ENCODE data around the gene TPST1. TPM values are rescaled to one million over a fixed set of nuclear protein-coding genes. Genes with fewer than 3 reads are reported as not detected.
"Not testable (repeated sequence)": the region's sequence is repeated elsewhere in the genome, so short reads cannot be mapped to it uniquely, and the experiment has no call there.

The TPST1 gene
- total RNA-seq, 1 donor from 2014 or later: 21.9 TPM

GRCh38 chr7:66216687-66217086, 11.6 kb downstream of the TPST1 start:
- Histone ChIP-seq H3K36me3 (no peaks in the 10 kb centered on the region), H3K27me3 (no peaks in the 10 kb centered on the region), H3K4me3 (no peak overlapping the region), H3K9me3 (no peaks in the 10 kb centered on the region), H3K4me1 (no peaks in the 10 kb centered on the region), H3K27ac (no peak overlapping the region)
- DNase-seq (ENCODE audit: low spot score in 2 of 2): no peak
- intact Hi-C loops (cut with DNase I): loop anchor here (10.0 kb wide), 1 partner anchor 128 kb away; no protein-coding TSS in a partner anchor
- no peak for TF ChIP-seq CTCF (IDR thresholded peaks at IDR 0.05)

GRCh38 chr7:66219805-66220204, 14.7 kb downstream of the TPST1 start:
- H3K36me3 ChIP-seq: no peaks in the 10 kb centered on the region
- no peak overlapping the region for H3K27ac ChIP-seq
- H3K9me3 ChIP-seq: no peaks in the 10 kb centered on the region
- no peak for DNase-seq (ENCODE audit: low spot score in 2 of 2)
- no peaks in the 10 kb centered on the region for H3K27me3 ChIP-seq
- no peak for TF ChIP-seq CTCF (IDR thresholded peaks at IDR 0.05)
- H3K4me3 ChIP-seq: no peak overlapping the region
- peaks cover 0 to 7% of the 10 kb centered on the region in 2 donors for H3K4me1 ChIP-seq
- intact Hi-C loops (cut with DNase I): loop anchor here (10.0 kb wide), 1 partner anchor 125 kb away; no protein-coding TSS in a partner anchor

- intact Hi-C loops (cut with DNase I): no loop called here
- Histone ChIP-seq H3K4me3 (no peak overlapping the region), H3K9me3 (no peaks in the 10 kb centered on the region), H3K36me3 (no peaks in the 10 kb centered on the region), H3K4me1 (peaks cover 0 to 7% of the 10 kb centered on the region in 2 donors), H3K27ac (no peak overlapping the region), H3K27me3 (no peaks in the 10 kb centered on the region)
- no peak for DNase-seq (ENCODE audit: low spot score in 2 of 2)
- TF ChIP-seq CTCF (IDR thresholded peaks at IDR 0.05): no peak
Observed at GRCh38 chr7:66221442-66221841, 16.3 kb downstream of the TPST1 start.

GRCh38 chr7:66227808-66228207, 22.7 kb downstream of the TPST1 start:
- Histone ChIP-seq H3K4me1 (peaks cover 0 to 7% of the 10 kb centered on the region in 2 donors), H3K9me3 (peaks cover 0 to 6% of the 10 kb centered on the region in 2 donors), H3K27ac (no peak overlapping the region), H3K36me3 (no peaks in the 10 kb centered on the region), H3K4me3 (no peak overlapping the region), H3K27me3 (no peaks in the 10 kb centered on the region)
- DNase-seq (ENCODE audit: low spot score in 2 of 2): no peak
- intact Hi-C loops (cut with DNase I): no loop called here
- no peak for TF ChIP-seq CTCF (IDR thresholded peaks at IDR 0.05)

- H3K4me1 ChIP-seq; H3K27me3 ChIP-seq; H3K9me3 ChIP-seq; intact Hi-C loops (cut with DNase I); H3K4me3 ChIP-seq; H3K27ac ChIP-seq; DNase-seq (ENCODE audit: low spot score in 2 of 2); H3K36me3 ChIP-seq: not testable (repeated sequence)
Observed at GRCh38 chr7:66231326-66232216, 26.4 kb downstream of the TPST1 start.

GRCh38 chr7:66233638-66234037, 28.5 kb downstream of the TPST1 start:
- Histone ChIP-seq H3K9me3 (peaks cover 0 to 6% of the 10 kb centered on the region in 2 donors), H3K36me3 (no peaks in the 10 kb centered on the region), H3K4me3 (no peak overlapping the region), H3K27me3 (no peaks in the 10 kb centered on the region), H3K4me1 (peaks cover 0 to 9% of the 10 kb centered on the region in 2 donors), H3K27ac (no peak overlapping the region)
- intact Hi-C loops (cut with DNase I): no loop called here
- DNase-seq (ENCODE audit: low spot score in 2 of 2): no peak
- TF ChIP-seq CTCF (IDR thresholded peaks at IDR 0.05): no peak

Measured in ascending aorta (tissue), 2 donors.